Measurements from ENCODE around the gene P2RX4.

- no peak for TF ChIP-seq CTCF (IDR thresholded peaks at IDR 0.05)
- TF ChIP-seq POLR2A (IDR thresholded peaks at IDR 0.05): no peak
Observed at GRCh38 chr12:121267822-121268221, 57.9 kb downstream of the P2RX4 start.

Measured in heart left ventricle (tissue), 13 donors.